ENCODE data around the gene CCDC83.
"Not testable (repeated sequence)": the region's sequence is repeated elsewhere in the genome, so short reads cannot be mapped to it uniquely, and the experiment has no call there.

The CCDC83 gene

DNA sequence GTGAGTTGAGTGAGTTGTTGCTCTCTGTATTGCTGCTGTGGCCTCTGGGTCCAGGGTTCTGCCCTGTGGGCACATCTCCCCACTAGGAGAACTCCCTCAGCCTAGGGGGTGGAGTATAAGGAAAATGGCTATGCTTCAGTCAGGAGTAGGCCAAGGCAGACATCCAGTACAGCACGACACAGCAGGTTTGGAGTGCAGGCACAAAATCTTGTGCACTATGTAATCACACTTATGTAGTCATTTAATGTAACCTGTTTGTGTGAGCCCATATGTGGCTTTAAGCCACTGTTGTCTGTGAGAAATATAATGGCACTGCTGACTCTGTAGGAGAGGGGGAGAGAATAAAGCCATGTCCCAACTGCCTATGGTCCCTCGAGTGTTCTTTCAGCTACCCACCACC, 90.1 kb downstream of the CCDC83 start:
- DNase-seq (ENCODE audit: low read depth) = no peak

GRCh38 chr11:85945788-85946187, 90.6 kb downstream of the CCDC83 start:
- DNase-seq (ENCODE audit: low read depth) = no peak

DNA sequence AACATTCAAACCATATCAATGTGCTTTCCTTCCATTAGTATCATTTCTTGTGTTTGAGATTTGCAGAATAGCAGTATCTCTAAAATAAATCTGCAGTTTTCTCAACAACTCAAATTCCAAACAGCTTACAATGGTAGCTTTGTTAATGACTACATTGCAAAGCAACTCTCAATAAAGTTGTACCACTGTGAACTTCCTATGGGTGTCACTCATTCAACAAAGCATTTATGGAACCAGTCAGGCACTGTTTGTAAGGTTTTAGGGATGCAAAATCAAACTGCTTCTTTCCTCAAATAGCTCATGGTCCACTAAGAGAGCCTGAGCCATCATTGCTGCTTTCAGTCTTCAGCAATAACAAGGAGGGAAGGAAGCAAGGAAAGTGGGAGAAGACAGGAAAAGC, 91.0 kb downstream of the CCDC83 start:
- no peak for DNase-seq (ENCODE audit: low read depth)

GRCh38 chr11:85947431-85948272, 92.5 kb downstream of the CCDC83 start:
- no peak for DNase-seq (ENCODE audit: low read depth)

- no peak for DNase-seq (ENCODE audit: low read depth)
Measured at GRCh38 chr11:85948884-85949283, 93.7 kb downstream of the CCDC83 start.

GRCh38 chr11:85949798-85950197, 94.6 kb downstream of the CCDC83 start:
- DNase-seq (ENCODE audit: low read depth) = no peak

DNA sequence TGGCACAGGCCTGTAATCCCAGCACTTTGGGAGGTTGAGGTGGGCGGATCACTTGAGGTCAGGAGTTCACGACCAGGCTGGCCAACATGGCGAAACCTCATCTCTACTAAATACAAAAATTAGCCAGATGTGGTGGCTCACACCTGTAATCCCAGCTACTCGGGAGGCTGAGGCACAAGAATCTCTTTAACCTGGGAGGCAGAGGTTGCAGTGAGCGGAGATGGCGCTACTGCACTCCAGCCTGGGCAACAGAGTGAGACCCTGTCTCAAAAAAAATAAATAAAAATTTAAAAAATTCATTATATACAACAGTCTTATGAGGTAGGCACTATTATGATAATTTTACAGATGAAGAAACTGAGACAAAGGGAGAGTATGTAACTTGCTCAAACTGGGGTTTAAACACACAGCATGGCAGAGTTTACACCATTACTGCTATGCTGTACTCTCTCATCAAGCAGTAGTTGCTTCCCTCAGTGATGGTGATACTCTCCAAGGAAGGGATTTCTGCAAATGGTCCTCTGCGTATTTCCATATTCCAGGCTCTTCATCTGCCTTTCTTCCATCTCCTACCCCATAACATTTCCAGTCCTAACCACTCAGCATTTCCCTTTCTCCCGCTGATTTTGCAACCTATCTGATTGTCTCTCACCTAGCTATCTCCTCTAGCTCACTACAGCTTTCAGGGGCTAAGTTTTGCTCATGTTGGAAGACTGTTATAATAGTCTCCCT, 95.3 kb downstream of the CCDC83 start:
- no peak for DNase-seq (ENCODE audit: low read depth)

DNA sequence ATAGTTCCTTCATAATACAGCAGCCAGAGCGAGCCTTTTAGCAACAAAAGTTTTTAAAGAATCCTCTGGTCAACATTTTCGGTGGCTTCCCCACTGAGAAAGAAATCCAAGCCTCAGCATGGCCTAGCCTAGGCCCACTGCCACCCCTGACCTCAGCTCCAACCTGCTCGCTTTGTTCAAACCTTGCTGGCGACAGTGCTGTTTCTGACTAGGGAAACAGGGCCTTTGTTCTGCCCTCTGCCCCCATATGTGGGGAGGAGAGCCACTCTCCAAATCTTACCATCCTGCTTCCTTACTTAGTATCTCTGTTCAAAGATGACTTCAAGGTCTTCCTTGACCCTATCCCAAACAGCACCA, 95.8 kb downstream of the CCDC83 start:
- no peak for DNase-seq (ENCODE audit: low read depth)

DNA sequence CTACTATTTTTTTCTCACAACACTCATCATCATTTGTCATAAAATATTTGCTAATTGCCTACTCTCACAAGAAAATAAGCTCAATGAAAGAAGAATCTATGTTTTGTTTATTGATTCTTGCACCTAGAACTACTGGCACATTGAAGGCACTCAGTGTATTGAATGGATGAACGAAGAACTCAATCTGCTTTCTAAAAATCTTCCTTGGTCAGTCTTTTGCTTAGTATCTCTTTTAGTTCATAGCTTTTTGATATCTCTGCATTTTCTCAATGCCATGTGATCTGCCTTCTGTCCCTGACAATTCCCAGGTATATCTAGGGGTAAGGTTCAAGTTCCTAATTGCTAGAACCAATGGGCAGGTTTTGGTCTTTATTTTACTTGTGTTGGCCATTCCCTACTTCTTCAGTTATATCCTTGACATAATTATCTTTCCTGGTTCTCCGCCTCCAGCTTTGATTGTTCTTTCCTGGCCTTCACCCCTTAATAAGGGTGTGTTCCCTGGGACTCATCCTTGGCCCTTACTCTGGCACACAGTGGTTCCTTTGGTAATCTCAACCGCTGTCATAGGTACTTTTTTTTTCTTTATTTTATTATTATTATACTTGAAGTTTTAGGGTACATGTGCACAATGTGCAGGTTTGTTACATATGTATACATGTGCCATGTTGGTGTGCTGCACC, 96.4 kb downstream of the CCDC83 start:
- no peak for DNase-seq (ENCODE audit: low read depth)

- DNase-seq (ENCODE audit: low read depth) = not testable (repeated sequence)
Measured at GRCh38 chr11:85952108-85952485, 96.9 kb downstream of the CCDC83 start.

- no peak for DNase-seq (ENCODE audit: low read depth)
Measured at GRCh38 chr11:85953491-85954143, 98.4 kb downstream of the CCDC83 start.

- DNase-seq (ENCODE audit: low read depth) = no peak
Measured at GRCh38 chr11:85955531-85955930, 100.3 kb downstream of the CCDC83 start.

- DNase-seq (ENCODE audit: low read depth) = no peak
Measured at GRCh38 chr11:85960678-85961077, 105.5 kb downstream of the CCDC83 start.

DNA sequence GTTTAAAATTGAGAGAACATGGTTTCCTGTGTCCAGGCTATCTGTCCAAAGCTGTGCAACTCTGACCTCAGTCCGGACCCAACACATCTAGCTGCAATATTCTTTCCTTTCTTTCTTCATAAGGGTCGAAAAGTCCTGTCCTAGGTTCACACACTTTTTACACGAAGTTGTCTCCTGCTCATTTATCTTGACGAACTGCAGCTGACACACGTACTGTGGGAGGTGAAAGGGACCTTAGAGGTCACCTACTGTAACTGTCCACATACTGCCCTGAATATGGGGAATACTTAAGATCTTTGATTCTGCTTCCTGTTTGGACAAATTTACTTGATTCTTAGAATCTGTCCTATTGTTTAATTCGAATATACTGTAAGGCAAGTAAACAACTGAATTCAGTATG, 105.9 kb downstream of the CCDC83 start:
- DNase-seq (ENCODE audit: low read depth) = no peak

DNA sequence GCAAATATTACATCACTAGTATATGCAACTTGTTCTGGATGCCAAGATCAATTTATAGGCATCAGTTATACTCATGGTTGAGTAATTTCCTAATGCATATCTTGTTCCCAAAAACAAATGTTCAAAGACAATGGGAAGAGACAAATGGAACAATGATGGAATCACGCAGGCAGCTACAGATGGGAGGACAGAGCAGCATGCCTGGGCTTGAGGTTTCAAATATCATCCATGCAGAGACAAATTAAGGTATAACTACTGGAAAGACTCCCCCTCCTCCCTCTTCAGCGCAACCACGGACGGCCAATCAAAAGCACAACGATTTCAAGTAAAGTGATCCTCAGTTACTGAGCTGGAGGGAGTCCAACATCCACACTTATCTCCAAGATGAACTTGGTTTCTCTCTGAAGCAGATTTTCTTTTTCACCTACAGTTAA, 106.8 kb downstream of the CCDC83 start:
- DNase-seq (ENCODE audit: low read depth) = no peak

DNA sequence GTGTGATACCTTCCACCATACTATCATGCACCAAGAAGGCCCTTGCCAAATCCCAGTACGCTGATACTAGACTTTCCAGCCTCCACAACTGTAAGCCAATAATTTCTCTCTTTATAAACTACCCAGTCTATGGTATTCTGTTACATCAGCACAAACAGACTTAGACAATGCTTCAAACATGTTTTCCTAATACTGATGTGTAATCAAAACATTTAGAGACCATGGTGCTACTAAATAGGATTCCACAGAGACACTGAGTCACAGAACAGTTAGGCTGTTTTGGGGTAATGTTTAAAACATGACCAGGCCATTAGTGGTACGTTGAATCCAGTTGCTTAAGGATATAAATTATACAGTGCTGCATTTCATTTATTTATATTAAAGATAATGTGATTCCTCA, 110.0 kb downstream of the CCDC83 start:
- no peak for DNase-seq (ENCODE audit: low read depth)

DNA sequence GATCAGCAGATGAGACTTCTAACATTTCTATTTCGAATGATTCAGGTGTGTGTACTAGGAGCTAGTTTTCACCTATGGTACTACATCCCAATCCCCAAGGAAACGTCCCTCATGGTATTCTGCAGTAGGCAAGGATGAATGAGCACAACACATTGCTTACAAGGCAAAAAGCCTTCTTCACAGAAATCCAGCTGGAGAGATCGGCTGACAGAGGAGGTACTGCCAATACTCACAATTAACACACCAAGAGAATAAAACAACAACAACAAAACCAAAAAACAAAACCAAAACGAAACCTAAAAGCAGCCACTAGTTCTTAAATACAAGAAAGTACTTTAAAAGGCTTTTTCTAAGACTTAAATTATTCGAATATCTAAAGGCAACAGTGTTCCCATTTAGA, 112.3 kb downstream of the CCDC83 start:
- DNase-seq (ENCODE audit: low read depth) = no peak
